LNCaP clone FGC (cell line): ENCODE results near the gene USH2A.

Source experiments
- DNase-seq: peaks from one replicate; pipeline ENCODE4 v3.0.0-alpha.2; 2011; ENCODE audit warnings: low read depth
- H3K4me3 ChIP-seq: 2 replicates; pipeline ENCODE4 v1.5.1; 2011; ENCODE audit warnings: mild to moderate bottlenecking, low read depth, low read length, control low read depth
- TF ChIP-seq, protein P1 (sequence below): IDR thresholded peaks from 2 replicates; pipeline ENCODE4 v1.5.1; 2012; ENCODE audit warnings: mild to moderate bottlenecking; ENCODE audit not compliant: control insufficient read depth, insufficient read depth; ENCODE audit errors: extremely low read depth

Gene USH2A

DNA sequence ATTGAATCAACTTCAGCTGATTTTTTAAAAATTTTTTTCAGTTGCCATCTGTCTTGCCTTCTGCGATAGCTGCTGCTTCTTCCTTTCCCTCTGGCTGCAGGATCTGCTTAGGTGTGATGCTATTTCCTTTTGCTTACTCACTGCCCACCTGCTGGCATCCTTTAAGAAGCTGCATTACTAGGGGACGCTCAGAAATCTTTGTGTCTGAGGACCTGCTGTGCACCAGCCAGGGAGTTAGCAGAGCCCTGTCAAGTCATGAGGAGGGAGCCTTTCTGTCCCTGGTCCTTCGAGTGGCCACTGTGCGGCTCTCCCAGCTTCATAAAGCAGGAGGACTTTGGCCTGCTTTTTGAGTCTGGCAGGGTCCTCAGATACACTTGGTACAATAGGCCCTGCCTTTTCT lies 327.8 kb downstream of the USH2A start:
- no peak for DNase-seq
- TF ChIP-seq, protein P1, sequence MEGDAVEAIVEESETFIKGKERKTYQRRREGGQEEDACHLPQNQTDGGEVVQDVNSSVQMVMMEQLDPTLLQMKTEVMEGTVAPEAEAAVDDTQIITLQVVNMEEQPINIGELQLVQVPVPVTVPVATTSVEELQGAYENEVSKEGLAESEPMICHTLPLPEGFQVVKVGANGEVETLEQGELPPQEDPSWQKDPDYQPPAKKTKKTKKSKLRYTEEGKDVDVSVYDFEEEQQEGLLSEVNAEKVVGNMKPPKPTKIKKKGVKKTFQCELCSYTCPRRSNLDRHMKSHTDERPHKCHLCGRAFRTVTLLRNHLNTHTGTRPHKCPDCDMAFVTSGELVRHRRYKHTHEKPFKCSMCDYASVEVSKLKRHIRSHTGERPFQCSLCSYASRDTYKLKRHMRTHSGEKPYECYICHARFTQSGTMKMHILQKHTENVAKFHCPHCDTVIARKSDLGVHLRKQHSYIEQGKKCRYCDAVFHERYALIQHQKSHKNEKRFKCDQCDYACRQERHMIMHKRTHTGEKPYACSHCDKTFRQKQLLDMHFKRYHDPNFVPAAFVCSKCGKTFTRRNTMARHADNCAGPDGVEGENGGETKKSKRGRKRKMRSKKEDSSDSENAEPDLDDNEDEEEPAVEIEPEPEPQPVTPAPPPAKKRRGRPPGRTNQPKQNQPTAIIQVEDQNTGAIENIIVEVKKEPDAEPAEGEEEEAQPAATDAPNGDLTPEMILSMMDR, result no peak

DNA sequence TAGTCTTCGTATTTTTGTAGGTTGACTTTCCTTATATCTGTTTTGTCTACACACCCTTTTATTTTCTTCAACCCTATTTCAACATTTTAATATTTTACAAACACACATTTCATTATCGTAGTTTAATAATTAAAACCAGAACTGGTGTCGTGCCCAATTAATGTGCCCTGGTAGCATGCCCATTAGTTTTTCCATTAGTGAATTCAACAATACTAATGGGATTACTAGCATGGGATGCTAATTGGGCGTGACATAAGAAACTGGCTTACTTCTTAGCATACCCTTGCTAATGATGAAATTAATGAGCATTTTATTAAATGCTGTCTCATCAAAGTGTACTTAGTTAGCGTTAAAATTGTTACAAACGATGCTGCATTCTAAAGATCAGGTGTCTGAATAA lies 332.7 kb downstream of the USH2A start:
- DNase-seq, result no peak
- TF ChIP-seq, protein P1, result no peak
- H3K4me3 ChIP-seq, result no peak overlapping the region

More for the DNA sequence above, 327.8 kb downstream of the USH2A start:
- H3K4me3 ChIP-seq, result no peak overlapping the region

DNA sequence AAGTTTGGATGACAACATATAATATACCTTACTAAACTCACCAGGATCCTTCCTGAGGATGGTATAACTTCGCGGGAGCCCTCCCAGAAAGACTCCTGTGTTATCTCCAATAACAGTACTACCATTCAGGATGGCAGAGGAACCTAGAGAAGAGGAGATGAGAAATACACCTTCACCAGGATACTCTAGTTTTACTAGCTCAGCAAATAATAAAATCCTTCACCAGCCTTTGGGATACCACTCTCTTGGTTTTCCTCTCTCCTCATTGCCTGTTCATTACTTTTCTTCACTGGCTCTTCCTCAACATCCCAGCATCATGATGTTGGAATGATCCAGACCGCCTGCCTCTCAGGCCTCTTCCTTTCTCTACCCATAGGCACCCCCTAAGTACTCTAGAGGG lies 336.6 kb downstream of the USH2A start:
- TF ChIP-seq, protein P1, result no peak
- H3K4me3 ChIP-seq, result no peak overlapping the region
- DNase-seq, result no peak

DNA sequence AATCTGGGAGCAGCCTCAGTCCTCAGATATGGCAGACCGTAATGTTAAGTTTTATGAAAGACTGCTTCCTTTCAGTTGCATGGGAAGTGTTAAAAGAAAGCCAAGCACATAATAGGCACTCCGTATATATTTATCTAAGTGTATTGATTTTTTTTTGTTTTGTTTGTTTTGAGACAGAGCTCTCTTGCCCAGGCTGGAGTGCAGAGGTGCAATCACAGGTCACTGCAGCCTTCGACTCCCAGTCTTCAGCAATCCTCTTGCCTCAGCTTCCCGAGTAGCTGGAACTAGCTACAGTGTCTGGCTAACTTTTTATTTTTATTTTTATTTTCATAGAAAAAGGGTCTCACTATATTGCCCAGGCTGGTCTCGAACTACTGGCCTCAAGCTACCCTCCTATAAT lies 341.8 kb downstream of the USH2A start:
- TF ChIP-seq, protein P1, result no peak
- no peak overlapping the region for H3K4me3 ChIP-seq
- DNase-seq, result no peak

DNA sequence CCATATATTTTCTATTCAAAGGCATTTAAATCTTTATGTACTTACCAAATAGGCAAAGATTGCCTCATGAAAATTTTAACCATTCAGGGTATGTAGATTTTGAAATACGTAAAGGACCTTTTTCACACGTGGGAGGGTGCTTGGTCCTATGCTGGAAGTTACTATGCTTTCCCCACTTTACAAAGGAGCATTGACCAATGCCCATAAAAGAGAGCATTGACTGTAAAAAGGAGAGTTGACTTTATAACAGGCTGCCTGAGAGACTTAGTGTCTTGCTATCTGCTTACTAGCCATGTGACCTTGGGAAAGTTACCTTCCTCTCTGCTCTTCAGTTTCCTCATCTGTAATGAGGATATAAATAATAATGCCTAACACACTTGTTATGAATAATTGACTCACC lies 346.5 kb downstream of the USH2A start:
- no peak overlapping the region for H3K4me3 ChIP-seq
- TF ChIP-seq, protein P1, result no peak
- DNase-seq, result no peak

DNA sequence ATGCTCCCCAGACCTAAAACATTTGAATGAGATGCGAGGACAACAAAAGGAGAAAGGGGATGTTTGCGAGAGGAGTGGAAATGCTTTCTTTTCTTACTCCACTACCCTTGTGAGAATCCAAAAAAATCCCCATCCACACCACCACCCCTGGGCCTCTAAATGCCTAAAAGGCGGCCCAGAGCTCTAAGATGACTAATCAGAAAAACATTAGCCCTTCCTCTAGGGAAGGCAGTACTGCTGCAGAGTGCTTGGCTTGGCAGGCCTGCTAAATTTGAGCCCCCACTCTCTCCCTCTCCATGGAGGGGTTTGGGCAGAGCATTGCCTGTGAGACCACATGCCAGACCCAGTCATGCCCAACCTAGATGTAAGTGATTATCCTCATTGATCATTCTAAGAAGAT lies 347.9 kb downstream of the USH2A start:
- TF ChIP-seq, protein P1, result no peak
- no peak for DNase-seq

DNA sequence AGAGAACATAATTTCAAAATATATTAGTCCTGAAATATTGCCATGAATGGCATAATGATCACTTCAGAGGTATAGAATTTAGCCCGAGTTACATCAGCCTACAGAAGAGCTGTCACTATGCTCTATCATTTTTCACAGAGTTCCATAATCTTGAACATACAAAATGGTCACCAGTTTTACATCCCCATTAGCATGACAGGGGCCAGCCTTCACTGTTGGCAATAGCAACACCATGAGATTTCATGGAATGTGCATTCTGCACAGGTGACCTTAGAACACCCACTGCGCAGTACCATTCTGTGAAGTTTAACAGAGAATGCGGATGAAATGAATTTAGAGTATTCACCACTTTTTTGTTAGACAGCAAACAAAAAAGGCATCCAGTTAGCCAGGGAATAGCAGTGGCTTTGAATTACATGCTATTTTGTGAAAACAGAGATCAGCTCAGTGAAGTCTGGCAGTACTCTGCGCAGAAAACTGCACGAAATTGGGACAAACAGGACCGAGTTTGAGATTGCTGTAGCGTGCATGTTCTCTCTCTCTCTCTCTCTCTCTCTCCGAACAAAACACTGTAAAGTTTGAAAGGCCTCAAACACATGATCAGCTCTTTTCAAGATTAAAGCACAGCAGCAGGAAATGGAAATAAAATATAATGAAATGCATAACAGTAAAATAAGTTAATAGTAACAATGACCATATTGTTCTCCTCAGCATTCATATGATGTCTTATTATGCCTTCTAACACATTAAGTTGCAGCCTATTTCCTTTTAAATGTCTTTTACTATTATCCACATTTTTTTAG lies 349.3 kb downstream of the USH2A start:
- no peak for DNase-seq
- no peak overlapping the region for H3K4me3 ChIP-seq
- TF ChIP-seq, protein P1, result no peak

More for the DNA sequence above, 347.9 kb downstream of the USH2A start:
- no peak overlapping the region for H3K4me3 ChIP-seq
